ENCODE results near the gene ALKBH7.

- TF ChIP-seq NRF1 (conservative IDR thresholded peaks at IDR 0.05; ENCODE audit: low read depth, low read length) (no peak), ZNF274 (IDR thresholded peaks at IDR 0.05; ENCODE audit: insufficient read depth, insufficient read length) (no peak), SP1 (IDR thresholded peaks at IDR 0.05; ENCODE audit: low read depth, low read length) (no peak), CTCF (IDR thresholded peaks at IDR 0.05 in 2 of 3, conservative IDR thresholded peaks at IDR 0.05 in 1 of 3; ENCODE audit: control insufficient read depth in 2 of 3, extremely low read depth in 1 of 3, insufficient read depth in 1 of 3, low read depth in 3 of 3, low read length in 3 of 3) (no peak)
These were observed 20.0 kb upstream of the ALKBH7 start for GRCh38 chr19:6352381-6353165.

Measured in GM12878 (cell line).